ENCODE measurements around the gene TRIM47. TPM values are rescaled to one million over a fixed set of nuclear protein-coding genes. Genes with fewer than 3 reads are reported as not detected.

Gene TRIM47
- total RNA-seq, 1 donor from 2014 or later = 30.6 TPM

GRCh38 chr17:75908201-75908600, 29.8 kb upstream of the TRIM47 start:
- no peak for DNase-seq (ENCODE audit: low read depth, low spot score)

GRCh38 chr17:75906143-75906884, 27.9 kb upstream of the TRIM47 start:
- DNase-seq (ENCODE audit: low read depth, low spot score) = no peak

GRCh38 chr17:75904749-75905521, 26.6 kb upstream of the TRIM47 start, which contains the start of gene MRPL38:
Gene MRPL38 (minus strand): TSS chr17:75904884. CDS start chr17:75904875, 9 bp downstream.
- DNase-seq (ENCODE audit: low read depth, low spot score) = peak; percentile 76

GRCh38 chr17:75902406-75902805, 24.0 kb upstream of the TRIM47 start:
- no peak for DNase-seq (ENCODE audit: low read depth, low spot score)

GRCh38 chr17:75901727-75902126, 23.3 kb upstream of the TRIM47 start:
- no peak for DNase-seq (ENCODE audit: low read depth, low spot score)

GRCh38 chr17:75900691-75901533, 22.5 kb upstream of the TRIM47 start:
- DNase-seq (ENCODE audit: low read depth, low spot score) = no peak

- no peak for DNase-seq (ENCODE audit: low read depth, low spot score)
These were observed 21.5 kb upstream of the TRIM47 start for GRCh38 chr17:75899767-75900468.

GRCh38 chr17:75899353-75899752, 21.0 kb upstream of the TRIM47 start:
- no peak for DNase-seq (ENCODE audit: low read depth, low spot score)

- no peak for DNase-seq (ENCODE audit: low read depth, low spot score)
These were observed 20.4 kb upstream of the TRIM47 start for GRCh38 chr17:75898791-75899190.

- no peak for DNase-seq (ENCODE audit: low read depth, low spot score)
These were observed 19.7 kb upstream of the TRIM47 start for GRCh38 chr17:75898065-75898464.

GRCh38 chr17:75897160-75898019, 19.0 kb upstream of the TRIM47 start:
- no peak for DNase-seq (ENCODE audit: low read depth, low spot score)

GRCh38 chr17:75896415-75897159, 18.2 kb upstream of the TRIM47 start, which contains the start of gene TRIM65:
Gene TRIM65 (minus strand): TSS chr17:75896951. CDS start chr17:75896937, 14 bp downstream.
- peak; percentile 39 for DNase-seq (ENCODE audit: low read depth, low spot score)

GRCh38 chr17:75895370-75896155, 17.2 kb upstream of the TRIM47 start:
- no peak for DNase-seq (ENCODE audit: low read depth, low spot score)

- no peak for DNase-seq (ENCODE audit: low read depth, low spot score)
These were observed 15.8 kb upstream of the TRIM47 start for GRCh38 chr17:75894049-75894733.

- no peak for DNase-seq (ENCODE audit: low read depth, low spot score)
These were observed 15.1 kb upstream of the TRIM47 start for GRCh38 chr17:75893305-75894048.

- DNase-seq (ENCODE audit: low read depth, low spot score) = no peak
These were observed 14.3 kb upstream of the TRIM47 start for GRCh38 chr17:75892556-75893224.

Data from pulmonary artery endothelial cell (primary cell).